COR-L47 (cell line): ENCODE data around the gene SKP1.
"Not testable (repeated sequence)": the region's sequence is repeated elsewhere in the genome, so short reads cannot be mapped to it uniquely, and the experiment has no call there.

Experiments used
- DNase-seq: peaks from one replicate; lab custom pipeline; 2025; lab: John Stamatoyannopoulos, UW

Gene SKP1

GRCh38 chr5:134177369-134178095 is 782 bp upstream of the SKP1 start:
- peak; percentile 20 for DNase-seq

- DNase-seq: no peak
Measured at GRCh38 chr5:134175921-134176510, 734 bp downstream of the SKP1 start.

DNA sequence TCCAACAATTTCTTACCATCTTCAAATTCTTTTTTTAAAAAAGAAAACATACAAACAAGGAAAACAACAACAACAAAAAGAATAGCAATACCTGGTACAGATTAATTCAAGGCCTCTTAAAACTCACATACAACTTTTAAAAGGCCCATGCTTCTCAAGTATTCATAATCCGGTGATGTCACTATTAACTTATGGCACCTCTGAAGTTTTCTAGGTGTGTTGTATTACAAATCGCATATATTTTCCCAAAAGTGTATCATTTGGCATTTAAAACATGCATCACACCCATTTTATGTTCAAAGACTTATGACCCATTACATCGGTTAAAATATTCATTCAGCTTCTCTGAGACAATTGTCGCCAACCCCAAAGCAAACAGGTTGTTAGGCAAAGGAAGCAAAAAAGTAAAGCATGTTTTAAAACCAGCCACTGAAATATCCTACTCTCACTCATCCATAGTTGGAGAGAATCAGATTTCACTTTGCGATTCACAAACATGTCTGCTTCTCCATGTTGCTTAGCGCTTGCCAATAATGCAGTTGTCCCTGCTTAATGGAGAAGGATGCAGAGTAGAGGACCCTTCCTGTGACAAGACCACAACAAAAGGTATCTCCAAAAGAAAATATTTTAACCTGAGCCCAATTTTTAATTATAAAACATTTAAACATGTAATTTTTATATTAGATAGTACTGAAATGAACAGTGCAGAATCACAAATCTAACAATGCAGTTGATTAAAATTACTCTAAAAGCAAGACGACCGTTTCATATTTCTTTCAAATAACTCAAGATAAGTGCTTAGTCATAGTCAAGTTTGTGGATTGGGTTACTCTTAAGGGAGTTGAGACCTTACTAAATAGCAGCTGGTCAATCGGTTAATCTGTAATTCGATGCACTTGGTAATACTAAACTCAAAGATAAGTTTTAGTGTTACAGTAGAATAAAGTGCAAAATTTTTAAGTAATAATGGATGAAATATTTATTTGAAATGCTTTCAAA is 1.6 kb downstream of the SKP1 start:
- no peak for DNase-seq

DNA sequence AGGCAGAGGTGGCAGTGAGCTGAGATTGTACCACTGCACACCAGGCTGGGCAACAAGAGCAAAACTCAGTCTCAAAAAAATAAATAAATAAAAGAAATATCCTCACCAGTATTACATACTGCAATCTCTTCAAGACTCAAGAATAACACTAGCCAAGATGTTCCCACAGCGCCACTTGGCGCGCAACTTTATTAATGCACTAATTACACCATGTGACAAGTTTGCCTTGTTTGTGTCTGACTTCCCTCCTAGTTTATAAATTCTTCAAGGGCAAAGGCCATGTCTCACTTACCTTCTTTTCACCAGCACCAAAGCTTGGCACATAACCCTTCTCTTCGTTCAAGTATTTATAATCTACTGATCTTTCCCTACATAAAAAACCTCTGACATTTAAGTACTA is 4.8 kb downstream of the SKP1 start:
- no peak for DNase-seq

GRCh38 chr5:134162592-134162991 is 14.2 kb downstream of the SKP1 start:
- no peak for DNase-seq

GRCh38 chr5:134161513-134162395 is 15.0 kb downstream of the SKP1 start:
- no peak for DNase-seq

GRCh38 chr5:134153657-134154056 is 23.1 kb downstream of the SKP1 start:
- DNase-seq: no peak

- DNase-seq: no peak
Measured at GRCh38 chr5:134153241-134153640, 23.5 kb downstream of the SKP1 start.

DNA sequence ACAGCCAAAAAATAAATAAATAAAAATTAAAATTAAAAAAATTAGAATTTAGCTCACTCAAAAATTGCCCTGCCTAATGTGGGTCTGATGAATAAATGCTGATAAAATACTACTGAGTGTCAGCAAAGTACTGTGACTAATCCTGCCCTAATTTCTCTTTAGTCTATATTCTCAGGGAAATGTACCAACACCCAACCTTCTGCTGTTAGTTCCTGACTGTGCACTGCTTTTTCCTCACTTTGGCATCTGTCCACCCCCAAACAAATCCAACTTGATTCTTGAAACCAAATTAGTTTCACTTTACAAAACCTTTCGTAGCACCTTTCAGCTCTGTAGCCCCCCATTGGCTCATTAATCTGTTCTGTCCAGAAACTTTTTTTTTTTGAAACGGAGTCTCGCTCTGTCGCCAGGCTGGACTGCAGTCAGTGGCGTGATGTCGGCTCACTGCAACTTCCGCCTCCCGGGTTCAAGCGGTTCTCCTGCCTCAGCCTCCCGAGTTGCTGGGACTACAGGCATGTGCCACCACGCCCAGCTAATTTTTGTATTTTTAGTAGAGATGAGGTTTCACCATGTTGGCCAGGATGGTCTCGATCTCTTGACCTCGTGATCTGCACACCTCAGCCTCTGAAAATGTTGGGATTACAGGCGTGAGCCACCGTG is 24.4 kb downstream of the SKP1 start:
- not testable (repeated sequence) for DNase-seq

GRCh38 chr5:134151723-134152122 is 25.0 kb downstream of the SKP1 start:
- DNase-seq: no peak

DNA sequence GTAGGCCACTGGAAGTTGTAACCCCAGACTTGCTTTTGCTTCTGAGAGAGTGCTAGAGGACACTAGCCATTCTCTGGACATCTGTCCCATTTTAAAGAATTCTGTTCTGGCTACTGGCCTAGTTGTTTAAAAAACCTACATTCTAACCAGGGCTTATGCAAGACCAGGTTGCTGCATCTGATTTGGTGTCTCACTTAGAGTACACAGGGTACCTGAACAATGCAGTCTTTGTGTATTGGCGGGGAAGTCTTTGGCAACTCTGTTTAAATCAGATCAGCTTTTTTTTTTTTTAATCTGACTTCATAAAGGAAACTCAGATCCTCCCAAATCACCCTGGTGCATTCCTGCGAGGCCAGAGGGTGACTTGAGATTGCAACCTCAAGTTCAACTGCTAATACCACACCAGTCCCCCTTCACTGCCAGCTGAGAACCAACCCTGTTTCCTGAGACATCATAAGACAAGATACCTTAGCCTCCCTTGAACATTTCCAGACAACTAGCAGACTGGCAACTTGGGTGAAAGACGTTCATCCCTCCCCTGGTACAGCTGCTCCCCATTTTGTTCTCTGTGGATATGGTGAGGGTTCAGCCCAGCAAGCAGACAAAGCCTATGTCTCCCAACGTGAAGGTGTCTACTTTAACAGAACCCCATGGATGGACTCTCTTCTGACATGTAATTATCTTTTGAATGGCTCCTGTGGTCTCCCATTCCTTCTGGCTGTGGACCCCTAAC is 27.0 kb downstream of the SKP1 start:
- no peak for DNase-seq

- no peak for DNase-seq
Measured at GRCh38 chr5:134148986-134149539, 27.7 kb downstream of the SKP1 start.

DNA sequence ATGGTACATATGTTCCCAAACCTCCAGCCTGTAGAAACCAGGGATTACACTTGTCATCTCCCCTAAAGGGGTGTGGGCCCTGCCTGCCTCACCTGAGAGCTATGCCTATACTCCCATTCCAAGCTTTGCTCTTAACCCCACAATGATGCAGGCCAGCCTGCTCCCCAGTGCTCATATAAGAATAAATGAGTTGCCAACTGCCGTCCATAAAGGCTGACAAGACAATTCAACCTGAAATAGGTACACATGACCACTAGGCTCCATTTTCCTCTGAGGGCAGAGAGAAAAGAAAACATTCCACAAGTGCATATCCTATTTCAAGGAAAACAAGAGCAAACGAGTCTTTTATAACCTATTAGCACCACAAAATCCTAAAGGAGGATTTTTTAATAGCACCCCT is 28.4 kb downstream of the SKP1 start:
- no peak for DNase-seq

DNA sequence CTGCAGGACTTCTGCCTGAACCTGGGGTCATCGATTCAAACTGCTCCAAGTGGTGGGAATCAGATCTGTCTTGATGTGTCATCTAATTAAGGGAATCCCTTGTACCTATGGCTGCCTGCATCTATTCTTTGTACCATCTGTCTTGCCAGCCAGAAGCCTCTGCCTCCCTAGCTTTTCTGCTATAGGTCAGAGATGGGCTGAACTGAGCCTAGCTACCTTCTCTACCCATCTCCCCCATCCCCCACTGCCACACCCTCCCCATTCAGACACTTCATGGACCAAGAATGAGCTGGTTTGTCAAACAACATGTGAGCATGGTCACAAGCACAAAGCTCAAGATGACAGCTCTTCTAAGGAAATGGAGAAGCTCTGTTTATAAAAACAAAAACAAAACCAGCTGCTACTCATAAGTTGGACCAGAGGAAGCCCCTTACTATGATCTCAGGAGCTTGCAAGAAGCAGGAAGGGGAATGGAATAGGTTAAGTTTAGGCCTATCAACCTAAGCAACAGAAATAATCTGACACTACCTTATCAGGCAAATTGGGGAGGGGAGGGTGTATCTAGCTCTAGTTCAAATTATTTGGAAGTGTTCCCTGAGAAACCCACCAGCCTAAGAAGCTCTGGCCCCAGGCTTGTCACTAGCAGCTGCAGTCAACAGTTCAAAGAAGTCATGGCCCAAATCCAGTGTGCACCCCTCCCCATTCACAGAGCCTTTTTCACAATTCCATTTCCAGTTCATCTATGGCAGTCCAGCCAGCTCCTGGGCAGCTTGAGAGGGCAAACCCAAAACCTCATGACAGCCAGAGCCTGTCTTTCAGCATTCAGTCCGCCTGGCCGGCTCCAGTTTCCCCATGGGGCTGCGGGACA is 29.9 kb downstream of the SKP1 start:
- no peak for DNase-seq

- DNase-seq: peak; percentile 41
Measured at GRCh38 chr5:134145779-134146581, 30.8 kb downstream of the SKP1 start.

GRCh38 chr5:134145041-134145757 is 31.6 kb downstream of the SKP1 start:
- no peak for DNase-seq
